GM12891 (cell line): ENCODE results near the gene TRANK1.
"Not testable (repeated sequence)": the region's sequence is repeated elsewhere in the genome, so short reads cannot be mapped to it uniquely, and the experiment has no call there.

ENCODE experiments used
- DNase-seq: peaks from one replicate; pipeline ENCODE4 v3.0.0; 2011; ENCODE audit warnings: low spot score; ENCODE audit not compliant: insufficient read length
- FAIRE-seq: peaks from 2 replicates; lab custom pipeline; 2011; peaks lifted over from hg19 to GRCh38; lab: Jason Lieb, UNC
- PAX5 ChIP-seq: IDR thresholded peaks from 2 replicates; pipeline ENCODE4 v1.6.1; 2011; ENCODE audit warnings: low read length, moderate library complexity, mild to moderate bottlenecking; ENCODE audit not compliant: insufficient read depth, severe bottlenecking
- POLR2A ChIP-seq: IDR thresholded peaks from 2 replicates; pipeline ENCODE4 v1.6.1; 2011; ENCODE audit warnings: low read depth, low read length, control low read depth
- POLR2AphosphoS5 ChIP-seq: IDR thresholded peaks from 2 replicates; pipeline ENCODE4 v1.6.1; 2011; ENCODE audit warnings: low read depth, low read length, control low read depth
- POU2F2 ChIP-seq: IDR thresholded peaks from 2 replicates; pipeline ENCODE4 v1.6.1; 2011; ENCODE audit warnings: low read depth, mild to moderate bottlenecking, control low read depth, low read length, moderate library complexity
- SPI1 ChIP-seq: IDR thresholded peaks from 2 replicates; pipeline ENCODE4 v1.6.1; 2011; ENCODE audit warnings: low read depth, low read length, control low read depth
- TAF1 ChIP-seq: IDR thresholded peaks from 2 replicates; pipeline ENCODE4 v1.6.1; 2011; ENCODE audit warnings: low read depth, low read length, control low read depth

Gene TRANK1

DNA sequence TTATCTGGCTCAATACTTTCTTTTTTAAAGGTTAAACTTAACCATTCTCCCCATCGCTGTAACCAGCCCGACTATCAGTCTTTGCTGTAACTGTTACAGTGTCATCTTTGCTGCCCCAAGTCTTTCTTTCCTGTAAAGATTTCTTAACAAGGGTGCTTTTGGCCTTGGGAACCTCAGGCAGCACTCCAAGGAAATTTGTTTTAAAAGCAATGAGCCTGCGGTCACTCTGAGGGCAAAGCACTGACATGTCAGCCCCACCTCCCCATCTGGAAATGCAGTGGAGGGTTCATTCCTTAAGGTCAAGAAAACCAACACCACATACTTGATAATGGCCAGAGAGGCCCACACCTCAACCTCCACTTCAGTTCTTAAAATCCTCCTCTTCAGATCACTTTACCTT, 3.2 kb downstream of the TRANK1 start:
- TF ChIP-seq POLR2A (no peak), POU2F2 (no peak), POLR2AphosphoS5 (no peak), SPI1 (no peak), PAX5 (no peak)
- no peak for DNase-seq
- no peak for FAIRE-seq

DNA sequence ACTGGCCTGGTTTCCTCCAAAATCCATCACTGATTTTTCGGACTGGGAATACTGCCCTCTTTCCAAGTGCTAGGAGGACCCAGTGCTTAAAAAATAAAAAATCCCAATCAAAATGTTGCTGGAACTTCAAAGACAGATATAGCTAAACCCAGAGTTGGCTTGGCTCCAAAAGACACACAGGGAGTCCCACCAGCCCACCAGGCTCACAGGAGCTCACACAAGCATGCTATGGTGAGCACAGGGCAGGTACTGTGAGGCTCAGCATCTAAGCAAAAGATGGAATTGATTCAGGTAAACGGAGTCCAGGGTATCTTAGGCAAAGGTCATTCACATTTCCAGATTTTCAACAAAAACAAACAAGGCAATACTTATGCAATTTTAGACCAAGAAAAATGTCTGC, 3.7 kb downstream of the TRANK1 start:
- FAIRE-seq (no peak), DNase-seq (no peak)
- TF ChIP-seq TAF1 (no peak), POU2F2 (no peak), POLR2A (no peak), SPI1 (no peak), PAX5 (no peak), POLR2AphosphoS5 (no peak)

DNA sequence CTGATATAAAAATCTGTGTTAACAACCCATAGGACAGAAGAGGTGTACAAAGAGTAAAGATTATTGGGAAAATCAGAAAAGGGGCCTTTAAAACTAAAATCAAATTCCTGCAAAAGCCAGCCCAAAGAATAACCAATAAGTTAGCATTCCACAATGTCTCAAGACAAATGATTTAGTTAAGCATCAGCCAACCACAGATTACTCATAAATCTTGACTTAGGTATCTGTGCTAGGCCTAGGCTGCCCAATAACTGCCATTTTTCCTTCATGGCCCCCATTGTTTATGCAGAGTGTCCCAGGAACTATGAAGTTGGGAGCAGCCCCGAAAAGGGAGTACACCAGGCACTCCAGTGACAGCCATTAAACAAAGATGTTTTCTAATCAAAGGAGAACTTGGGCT, 7.4 kb downstream of the TRANK1 start:
- FAIRE-seq (no peak), DNase-seq (no peak)
- no peak for TF ChIP-seq POLR2AphosphoS5
- no peak for TF ChIP-seq TAF1
- no peak for TF ChIP-seq PAX5
- no peak for TF ChIP-seq SPI1
- TF ChIP-seq POU2F2: no peak
- no peak for TF ChIP-seq POLR2A

DNA sequence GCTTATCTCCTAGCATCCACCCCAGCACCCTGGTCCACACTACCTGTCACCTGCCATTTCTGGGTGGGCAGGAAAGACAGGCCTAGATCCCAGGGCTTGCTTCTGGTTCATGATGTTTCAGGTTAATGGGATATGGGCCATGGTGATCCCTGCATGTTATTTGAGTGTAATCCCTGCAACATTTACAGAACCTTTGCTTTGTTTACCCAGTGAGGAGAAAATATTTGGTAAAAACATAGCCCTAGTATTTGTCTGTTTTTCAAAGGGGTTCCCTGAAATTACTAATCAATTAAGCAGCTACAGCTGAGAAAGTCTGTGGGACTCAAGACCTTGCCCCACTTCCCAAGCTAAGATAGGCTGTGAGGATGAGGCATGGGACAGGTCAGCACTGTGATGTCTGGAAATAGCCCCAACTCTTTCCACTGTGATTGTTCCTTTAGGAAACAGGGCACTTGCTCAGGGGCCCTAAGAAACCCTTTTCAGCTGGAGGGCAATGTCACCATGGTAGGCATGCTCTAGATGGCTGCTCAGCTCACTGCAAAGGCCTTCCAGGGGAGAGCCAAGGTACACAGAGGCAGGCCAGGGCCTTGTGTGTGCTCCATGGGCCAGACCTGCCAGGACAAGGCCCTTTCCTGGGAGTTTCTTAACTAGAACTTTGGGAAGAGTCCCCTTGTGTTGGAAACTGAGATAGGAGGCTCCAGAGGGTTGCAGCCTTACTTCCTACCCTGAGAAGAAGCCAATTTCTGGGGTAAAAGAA, 11.1 kb downstream of the TRANK1 start:
- DNase-seq: no peak
- no peak for FAIRE-seq
- TF ChIP-seq POU2F2 (no peak), PAX5 (no peak)

DNA sequence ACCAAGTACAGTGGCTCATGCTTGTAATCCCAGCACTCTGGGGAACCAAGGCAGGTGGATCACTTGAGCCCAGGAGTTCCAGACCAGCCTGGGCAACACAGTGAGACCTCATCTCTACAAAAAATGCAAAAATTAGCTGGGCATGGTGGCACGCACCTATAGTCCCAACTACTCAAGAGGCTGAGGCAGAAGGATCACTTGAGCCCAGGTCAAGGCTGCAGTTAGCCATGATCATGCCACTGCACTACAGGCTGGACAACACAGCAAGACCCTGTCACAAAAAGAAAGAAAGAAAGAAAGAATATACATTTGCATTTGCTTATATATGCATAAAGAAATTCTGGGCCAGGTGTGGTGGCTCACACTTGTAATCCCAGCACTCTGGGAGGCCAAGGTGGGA, 13.4 kb downstream of the TRANK1 start:
- not testable (repeated sequence) for FAIRE-seq, DNase-seq

DNA sequence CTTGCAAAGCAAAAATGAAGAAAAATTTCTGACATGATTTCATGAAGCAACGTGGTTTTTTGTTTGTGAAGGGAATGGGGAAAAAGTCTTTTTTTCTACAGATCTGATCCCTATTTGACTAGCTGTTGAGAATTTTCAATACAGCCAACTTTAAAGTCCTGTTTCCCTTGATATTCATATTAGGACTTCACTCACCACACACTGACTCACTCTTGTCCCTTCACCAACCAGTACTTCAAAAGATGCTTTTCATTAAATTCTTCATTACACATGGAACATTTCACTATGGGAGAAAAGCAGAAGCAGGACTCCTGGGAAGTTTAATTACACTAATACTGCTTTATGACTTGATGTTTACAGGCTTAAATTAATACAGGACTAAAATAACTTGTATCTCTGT, 16.6 kb downstream of the TRANK1 start:
- no peak for TF ChIP-seq POLR2A
- TF ChIP-seq SPI1: no peak
- TF ChIP-seq PAX5: no peak
- TF ChIP-seq POLR2AphosphoS5: no peak
- no peak for TF ChIP-seq POU2F2
- no peak for TF ChIP-seq TAF1
- FAIRE-seq (no peak), DNase-seq (no peak)

DNA sequence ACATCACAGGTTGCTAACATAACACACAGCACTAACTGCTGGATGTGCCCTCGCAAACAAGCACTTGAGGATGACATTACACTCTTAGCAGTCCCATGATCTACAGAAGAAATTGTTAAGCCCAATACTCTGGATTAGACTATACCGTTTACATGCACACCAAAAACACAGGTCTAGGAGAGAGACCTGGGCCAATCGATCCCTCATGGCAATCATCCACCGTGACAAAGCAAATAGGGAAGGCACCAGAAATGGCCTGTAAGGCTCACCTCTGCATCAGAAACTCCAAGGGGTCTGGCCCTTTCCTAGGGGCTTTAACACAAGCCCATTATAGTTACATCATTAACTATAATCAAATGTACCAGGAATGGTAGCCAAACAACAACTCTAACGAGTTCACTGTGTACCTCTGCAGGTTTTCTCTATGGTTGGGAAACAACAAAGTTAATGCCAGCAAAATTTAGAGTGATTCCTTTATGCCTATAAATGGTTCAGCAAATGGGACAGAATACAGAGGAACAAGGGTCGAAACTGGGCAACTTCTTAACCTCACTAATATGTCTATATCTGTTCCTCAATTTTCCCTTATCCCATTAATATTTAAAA, 18.5 kb downstream of the TRANK1 start:
- TF ChIP-seq TAF1: no peak
- no peak for TF ChIP-seq POLR2A
- no peak for TF ChIP-seq PAX5
- TF ChIP-seq POLR2AphosphoS5: no peak
- TF ChIP-seq POU2F2: no peak
- no peak for TF ChIP-seq SPI1
- FAIRE-seq (no peak), DNase-seq (no peak)

DNA sequence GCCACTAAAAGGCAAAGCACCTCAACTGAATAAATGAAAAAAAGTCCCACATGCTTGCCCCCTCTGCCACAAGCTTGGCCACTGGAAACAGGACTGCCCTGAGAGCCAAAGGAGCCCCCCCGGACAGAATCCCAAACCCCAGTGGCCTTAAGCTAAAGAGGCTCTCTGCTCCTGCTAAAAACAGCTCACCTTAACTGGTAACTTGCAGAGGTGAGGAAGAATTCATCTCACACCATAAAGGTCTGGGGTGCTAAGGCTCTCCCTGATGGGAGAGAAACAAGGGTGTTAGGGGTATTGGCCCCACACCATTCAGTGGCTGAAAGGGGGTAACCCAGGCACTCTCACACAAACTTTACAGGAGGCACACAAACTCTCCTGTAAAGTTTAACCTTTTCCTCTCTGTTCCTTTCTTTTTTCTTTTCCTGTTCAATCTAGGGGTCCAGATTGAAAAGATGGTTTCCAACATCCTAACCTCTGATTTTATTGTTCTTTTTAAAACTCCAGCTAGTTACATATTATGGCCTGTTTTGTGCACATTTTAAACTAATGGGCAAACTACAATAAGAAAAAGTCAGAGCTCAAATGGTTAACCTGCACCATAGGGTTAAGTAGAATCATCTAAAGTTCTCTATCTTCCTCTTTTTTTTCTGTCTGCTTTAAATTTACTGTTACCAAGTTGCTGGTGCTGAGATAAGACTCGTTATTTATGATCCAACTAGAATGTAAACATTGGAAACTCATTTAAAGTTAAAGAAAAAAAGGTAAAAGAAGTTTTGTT, 19.9 kb downstream of the TRANK1 start:
- TF ChIP-seq TAF1 (no peak), SPI1 (no peak), POU2F2 (no peak), POLR2AphosphoS5 (no peak), PAX5 (no peak), POLR2A (no peak)
- FAIRE-seq: no peak
- DNase-seq: no peak

DNA sequence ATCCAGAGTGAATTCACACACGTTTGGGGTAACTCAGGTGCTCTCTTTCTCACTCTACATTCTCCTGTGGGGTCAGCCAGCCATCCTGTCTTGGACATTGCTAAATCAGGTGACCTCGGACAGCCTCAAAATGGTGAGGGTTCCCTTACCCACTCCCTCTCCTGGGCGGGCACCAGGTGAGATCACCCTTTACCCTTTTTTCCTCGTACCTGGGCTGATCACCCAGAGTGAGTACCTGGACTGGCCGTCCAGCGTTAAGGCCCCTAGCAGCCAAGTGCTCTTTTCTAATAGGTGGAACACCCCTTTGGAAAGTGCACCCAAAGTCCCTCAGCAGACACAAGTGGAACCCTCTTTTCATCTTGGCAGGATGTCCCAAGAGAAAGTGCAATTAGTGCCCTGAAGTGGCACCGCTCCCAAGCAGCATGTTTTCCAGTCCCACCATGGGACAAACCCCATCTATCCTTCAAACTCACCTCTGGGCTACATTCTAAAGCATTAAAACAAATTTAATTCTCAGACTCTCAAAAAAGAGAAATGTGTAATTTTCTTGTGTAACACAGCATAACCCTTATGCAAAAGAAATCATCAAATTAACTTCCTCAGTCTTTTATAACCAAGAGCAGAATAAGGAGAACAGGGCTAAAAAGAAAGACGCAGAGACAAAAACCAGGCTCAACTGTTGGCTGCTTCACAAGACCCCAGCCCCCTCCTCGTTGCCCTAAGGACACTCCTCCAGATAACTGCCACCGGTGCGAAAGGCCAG, 20.7 kb downstream of the TRANK1 start:
- DNase-seq (no peak), FAIRE-seq (no peak)
- TF ChIP-seq POU2F2 (no peak), PAX5 (no peak), SPI1 (no peak), TAF1 (no peak), POLR2AphosphoS5 (no peak)

DNA sequence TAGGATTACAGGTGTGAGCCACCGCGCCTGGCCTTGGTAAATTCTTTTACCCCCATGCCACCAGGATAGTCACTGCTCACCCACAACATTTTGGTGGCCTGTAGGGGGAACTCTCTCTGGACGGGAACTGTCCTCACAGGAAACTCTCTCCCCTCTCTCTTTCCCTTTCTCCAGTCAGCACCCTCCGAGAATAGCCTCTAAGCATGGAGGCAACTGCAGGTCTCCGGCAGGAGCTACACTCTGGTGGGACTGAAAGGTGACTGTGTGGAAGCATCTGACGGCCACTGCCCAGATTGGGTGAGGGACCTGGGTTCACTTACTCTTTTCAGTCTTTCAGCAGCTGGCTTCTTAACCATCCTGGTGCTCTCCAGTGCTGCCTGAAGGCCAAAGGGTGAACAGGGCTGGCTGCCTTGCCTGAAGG, 21.3 kb downstream of the TRANK1 start:
- FAIRE-seq (no peak), DNase-seq (no peak)
- TF ChIP-seq POU2F2: no peak
